KG1 (cell line): ENCODE results near the gene ZMYND8.
"Not testable (repeated sequence)": the region's sequence is repeated elsewhere in the genome, so short reads cannot be mapped to it uniquely, and the experiment has no call there.

ENCODE experiments used
- DNase-seq: peaks from one replicate; lab custom pipeline; 2025; lab: John Stamatoyannopoulos, UW

ZMYND8 gene

DNA sequence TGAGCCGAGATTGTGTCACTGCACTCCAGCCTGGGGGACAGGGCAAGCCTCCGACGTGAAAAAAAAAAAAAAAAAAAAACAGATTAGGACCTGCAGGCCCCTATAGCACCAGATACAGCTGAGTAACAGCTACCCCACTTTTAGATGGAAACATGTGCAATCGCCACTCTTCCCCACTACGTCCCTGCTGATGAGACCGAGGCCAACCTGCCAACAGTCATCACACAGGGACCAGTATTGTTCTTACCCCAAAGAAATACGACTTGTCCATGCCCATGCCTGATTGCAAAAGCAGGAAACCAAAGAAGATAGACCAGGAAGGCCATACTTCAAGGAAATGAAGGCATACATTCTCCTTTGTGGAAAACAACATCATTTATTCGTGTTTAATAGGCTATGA lies 45.8 kb downstream of the ZMYND8 start:
- DNase-seq: no peak

DNA sequence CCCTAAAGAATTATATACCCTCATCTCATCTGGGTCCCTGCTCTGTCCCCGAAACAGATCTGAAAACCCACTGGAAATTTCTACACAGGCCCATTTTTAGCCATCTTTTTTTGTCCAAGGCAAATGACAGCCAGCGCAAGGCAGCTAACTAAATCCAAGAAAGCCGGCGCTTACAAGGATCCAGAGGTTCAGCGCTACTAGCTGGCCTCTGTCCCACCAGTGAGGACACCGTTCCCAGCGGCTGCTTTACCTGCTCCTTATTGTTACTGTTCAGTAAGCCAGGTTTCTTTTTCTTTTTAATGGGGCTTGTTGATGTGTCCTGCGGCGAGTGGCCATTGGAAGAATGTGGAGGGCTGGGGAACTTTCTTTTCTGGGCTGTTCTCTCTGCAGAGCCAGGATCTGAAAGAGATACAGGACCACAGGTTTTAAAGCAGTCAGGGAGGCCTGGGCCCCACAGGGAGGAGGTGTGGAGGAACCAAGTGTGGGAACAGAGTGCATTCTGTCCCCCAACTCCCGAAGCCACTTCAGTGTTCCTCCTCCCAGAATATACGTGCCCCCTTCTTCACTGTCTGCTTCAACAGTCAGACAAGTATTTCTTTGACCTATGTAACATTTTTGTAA lies 46.6 kb downstream of the ZMYND8 start:
- no peak for DNase-seq

DNA sequence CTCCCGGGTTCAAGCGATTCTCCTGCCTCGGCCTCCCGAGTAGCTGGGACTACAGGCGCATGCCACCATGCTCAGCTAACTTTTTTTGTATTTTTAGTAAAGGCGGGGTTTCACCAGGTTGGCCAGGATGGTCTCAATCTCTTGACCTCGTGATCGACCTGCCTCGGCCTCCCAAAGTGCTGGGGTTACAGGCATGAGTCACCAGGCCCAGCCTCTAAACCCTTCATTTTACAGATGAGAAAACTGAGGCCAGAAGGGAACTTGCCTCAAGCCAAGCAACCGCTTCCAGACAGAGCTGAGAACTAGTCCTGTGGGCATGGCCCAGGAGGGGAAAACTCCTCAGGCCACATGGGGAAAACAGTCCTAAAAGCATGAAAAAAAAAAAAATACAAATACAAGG lies 47.1 kb downstream of the ZMYND8 start:
- no peak for DNase-seq

DNA sequence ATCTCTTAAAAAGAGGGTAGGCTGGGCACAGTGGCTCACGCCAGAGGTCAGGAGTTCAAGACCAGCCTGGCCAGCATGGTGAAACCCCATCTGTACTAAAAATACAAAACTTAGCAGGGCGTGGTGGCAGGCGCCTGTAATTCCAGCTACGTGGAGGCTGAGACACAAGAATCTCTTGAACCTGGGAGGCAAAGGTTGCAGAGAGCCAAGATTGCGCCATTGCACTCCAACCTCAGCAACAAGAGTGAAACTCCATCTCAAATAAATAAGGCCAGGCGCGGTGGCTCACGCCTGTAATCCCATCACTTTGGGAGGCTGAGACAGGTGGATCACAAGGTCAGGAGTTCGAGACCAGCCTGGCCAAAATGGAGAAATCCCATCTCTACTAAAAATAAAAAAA lies 48.9 kb downstream of the ZMYND8 start:
- DNase-seq: not testable (repeated sequence)

DNA sequence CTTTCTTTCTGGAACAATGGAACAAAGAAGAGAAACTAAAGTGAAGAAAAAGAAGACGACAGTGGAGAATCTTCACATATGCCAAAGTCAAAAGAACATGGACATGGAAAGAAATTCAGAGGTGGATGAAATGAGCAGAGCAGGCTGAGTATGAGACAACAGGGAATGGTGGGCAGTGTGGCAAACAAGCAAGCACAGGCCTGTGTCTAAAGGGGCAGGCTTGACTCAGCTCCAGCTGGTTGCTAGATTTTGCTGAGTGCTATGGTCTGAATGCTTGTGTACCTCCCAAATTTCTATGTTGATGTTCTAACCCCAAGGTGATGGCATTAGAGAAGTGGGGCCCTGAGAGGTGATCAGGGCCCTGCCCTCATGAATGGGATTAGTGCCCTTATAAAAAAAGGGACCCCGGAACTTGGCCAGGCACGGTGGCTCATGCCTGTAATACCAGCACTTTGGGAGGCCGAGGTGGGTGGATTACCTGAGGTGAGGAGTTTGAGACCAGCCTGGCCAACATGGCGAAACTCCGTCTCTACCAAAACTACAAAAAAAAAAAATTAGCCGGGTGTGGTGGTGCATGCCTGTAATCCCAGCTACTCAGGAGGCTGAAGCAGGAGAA lies 49.6 kb downstream of the ZMYND8 start:
- DNase-seq: no peak

DNA sequence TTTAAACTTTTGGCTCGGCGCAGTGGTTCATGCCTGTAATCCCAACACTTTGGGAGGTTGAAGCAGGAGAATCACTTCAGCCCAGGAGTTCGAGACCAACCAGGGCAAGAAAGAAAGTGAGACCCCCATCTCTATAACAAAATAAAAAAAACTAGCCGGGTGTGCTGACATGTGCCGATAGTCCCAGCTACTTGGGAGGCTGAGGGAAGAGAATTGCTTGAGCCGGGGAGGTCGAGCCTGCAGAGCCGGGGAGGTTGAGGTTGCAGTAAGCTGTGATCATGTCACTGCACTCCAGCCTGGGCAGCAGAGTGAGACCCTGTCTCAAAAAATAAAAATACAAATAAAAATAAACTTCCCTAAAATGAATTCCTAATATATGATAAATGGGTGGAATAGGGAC lies 50.4 kb downstream of the ZMYND8 start:
- no peak for DNase-seq

DNA sequence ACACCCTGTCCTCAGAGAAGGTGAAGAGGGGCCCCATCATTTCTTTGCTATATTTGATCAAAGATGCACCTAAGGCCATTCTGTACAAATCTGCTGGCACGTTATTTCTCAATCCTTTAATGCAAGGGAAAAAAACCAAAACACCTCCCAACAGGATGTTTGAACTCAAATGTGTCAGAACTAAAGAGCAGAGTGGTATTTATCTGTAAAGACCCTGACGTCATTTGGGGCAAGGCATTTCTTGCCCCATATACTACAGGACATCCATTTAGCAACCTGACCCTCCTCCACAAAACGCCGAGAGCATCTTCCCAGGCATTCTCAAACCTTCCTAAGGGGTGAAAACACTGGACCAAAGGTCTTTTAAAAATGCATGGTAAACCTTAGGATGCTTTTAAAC lies 50.8 kb downstream of the ZMYND8 start:
- DNase-seq: no peak

DNA sequence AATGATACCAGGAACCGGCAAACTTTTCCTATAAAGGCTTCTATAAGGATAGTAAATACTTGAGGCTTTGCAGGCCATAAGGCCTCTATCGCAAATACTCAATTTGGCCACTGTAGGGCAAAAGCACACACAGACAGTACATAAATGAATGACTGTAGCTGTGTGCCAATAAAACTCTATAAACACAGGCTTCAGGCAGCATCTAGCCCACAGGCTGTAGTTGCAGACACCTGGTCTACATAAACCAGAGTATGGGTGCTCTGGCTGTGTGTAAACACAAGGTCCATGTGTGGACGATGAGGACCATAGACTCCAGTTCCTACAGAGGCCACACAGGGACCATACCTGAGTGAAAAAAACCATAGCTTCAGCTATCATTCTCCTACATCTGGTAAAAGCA lies 52.2 kb downstream of the ZMYND8 start:
- no peak for DNase-seq

DNA sequence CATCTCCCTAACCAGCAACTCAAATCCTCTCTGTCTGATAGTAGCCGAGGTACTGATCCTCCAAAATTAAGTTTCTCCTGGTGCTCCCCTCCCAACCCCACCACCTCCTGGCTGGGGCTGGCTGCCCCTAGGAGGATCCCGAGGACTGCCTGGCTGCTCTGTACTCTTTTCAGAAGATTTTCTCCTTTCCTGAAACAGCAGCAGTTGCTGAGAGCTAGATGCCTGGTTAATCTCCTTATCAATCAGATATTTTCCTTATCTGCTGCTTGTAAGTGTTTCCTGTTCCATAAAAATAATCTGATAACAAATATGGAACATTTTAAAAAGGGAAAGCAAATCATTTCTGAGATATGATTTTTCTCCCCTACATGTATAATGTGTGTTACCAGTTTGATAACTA lies 52.8 kb downstream of the ZMYND8 start:
- DNase-seq: no peak

DNA sequence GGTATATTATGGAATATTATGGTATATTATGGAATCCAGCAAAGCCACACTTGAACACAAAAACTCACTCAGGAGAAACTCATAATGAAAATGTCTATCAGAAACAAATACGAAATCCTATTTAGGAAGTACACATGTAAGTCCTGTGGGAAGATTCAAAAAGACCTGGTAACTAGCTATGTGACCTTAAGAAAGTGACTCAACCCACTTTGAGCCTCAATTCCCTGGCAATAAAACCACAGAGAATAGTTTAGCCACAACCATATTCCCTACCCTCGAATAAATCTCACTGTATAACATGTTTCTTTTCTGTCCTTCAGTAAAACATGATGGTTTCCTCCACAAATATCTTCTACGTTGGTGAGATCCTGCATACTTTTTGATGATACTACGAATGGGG lies 56.4 kb downstream of the ZMYND8 start:
- no peak for DNase-seq

DNA sequence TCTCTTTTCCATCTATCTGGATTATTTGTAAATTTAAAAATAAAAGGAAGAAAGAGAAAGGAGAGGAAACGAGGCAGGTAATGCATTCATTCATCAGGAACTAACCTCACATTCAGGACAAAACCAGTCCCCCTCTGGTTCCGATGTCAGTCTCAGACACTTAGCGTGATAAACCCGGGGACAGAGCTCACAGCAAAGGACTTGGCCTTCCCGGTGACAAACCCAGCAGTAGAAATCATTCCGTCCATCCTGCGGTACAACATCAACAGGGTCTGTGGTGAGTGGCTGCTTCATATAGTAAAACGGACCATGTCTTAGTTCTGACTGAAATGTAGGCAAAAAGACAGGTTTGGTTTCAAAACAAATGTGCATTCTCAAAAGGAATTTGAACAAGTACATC lies 57.9 kb downstream of the ZMYND8 start:
- no peak for DNase-seq

DNA sequence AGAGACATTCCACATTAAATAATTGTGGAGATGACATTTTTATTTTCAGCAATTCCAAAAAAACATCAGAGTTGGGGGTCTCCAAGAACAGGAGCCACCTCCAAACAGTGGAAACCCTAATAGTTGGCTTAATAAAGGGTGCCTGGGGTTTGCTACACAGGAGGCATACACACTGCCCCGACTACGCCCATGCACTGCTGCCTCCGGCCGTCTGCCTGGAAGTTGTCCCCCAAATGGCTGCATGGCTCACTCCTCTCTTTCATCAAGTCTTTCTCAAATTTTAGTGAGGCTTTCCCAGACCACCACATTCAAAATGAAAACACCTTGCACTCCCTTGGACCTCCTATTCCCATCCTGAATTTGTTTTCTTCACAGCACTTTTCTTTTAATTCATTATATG lies 58.8 kb downstream of the ZMYND8 start:
- DNase-seq: no peak

DNA sequence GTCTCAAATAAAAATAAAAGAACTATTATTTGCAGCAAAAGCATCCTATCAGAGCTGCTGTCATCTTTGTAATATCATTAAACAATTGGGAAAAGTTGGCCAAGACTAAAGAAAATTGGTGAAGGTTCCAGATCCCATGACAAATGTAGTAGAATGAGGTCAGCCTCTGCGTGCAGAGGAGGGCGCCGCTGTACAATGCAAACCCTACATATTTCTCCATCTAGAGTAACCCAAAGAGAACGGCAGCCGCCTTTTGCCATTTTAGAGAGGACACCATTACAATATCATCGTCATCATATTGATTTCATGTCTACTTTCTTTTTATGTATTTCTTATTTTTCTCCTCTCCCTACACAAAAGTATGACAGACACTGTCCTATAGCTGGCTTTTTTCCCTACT lies 59.5 kb downstream of the ZMYND8 start:
- no peak for DNase-seq

DNA sequence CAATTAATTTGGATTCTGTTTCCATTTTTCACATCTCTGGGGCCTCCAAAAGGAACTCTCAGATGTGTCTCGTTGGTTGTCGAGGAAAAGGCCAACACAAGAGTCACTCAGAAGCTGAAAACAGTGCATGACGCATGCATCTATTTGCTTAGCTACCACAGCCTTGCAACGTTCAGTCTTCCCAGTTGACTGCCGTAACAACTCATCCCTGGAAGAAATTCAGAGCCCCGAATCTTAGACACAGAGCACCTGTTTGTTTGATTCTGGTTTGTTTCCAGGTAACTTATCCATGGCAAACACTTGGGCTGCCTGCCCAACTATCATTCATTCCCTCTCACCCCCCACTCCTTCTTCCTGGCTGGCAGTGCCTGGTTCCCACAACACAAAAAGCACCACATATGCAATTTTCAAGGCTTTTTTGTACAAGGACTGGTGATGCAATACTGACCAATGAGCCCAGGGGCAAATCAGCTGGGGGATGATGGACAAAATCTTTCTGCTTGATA lies 60.5 kb downstream of the ZMYND8 start:
- DNase-seq: no peak

DNA sequence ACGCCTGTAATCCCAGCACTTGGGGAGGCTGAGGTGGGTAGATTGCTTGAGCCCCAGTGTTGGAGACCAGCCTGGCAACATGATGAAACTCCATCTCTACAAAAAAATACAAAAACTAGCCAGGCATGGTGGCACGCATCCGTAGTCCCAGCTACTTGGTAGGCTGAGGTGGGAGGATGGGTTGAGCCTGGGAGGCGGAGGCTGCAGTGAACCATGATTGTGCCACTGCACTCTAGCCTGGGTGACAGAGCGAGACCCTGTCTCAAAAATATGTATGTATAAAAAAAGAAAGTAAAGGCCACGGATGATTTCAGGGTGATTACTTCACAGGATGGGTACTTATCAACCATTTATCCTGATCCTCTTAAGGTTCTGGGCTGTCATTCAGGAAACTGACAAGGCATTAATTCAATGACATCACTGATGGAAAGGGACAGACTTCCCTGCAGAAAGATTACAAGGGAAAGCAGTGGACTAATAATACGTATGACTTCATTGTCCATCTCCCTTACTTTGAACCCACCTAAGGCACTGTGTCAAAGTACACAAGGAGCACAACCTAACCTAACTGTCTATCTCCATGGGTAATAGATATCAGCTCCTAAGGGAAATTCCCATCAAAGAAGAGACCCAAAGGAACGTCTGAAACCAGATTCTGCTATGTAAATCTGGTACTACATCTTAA lies 61.2 kb downstream of the ZMYND8 start:
- DNase-seq: no peak

DNA sequence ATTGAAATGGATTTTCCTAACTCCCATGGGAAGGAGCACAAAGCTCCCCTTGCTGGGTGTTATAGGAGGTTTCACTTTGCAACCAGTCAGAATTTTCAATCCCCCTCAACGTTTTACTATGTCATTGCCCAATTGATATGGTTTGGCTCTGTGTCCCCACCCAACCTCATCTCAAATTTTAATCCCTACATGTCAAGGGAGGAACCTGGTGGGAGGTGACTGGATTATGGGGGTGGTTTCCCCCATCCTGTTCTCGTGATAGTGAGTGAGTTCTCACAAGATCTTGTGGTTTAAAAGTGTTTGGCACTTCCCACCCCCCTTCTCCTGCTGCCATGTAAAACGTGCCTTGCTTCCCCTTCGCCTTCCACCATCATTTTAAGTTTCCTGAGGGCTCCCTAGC lies 62.9 kb downstream of the ZMYND8 start:
- DNase-seq: no peak

DNA sequence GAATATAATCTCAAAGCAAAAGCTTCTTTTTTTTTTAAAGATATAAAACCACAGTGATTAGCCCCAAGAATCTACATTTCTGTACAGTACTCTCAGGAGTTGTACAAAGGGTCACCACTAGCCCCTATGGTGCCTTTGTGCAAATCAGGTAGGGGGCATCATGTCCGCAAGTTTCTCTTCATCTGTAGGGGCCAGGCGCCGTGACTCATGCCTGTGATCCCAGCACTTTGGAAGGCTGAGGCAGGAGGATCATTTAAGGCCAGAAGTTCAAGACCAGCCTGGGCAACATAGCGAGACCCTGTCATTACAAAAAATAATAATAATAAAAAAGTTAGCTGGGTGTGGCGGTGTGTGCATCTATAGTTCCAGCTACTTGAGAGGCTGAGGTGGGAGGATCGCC lies 63.9 kb downstream of the ZMYND8 start:
- no peak for DNase-seq

DNA sequence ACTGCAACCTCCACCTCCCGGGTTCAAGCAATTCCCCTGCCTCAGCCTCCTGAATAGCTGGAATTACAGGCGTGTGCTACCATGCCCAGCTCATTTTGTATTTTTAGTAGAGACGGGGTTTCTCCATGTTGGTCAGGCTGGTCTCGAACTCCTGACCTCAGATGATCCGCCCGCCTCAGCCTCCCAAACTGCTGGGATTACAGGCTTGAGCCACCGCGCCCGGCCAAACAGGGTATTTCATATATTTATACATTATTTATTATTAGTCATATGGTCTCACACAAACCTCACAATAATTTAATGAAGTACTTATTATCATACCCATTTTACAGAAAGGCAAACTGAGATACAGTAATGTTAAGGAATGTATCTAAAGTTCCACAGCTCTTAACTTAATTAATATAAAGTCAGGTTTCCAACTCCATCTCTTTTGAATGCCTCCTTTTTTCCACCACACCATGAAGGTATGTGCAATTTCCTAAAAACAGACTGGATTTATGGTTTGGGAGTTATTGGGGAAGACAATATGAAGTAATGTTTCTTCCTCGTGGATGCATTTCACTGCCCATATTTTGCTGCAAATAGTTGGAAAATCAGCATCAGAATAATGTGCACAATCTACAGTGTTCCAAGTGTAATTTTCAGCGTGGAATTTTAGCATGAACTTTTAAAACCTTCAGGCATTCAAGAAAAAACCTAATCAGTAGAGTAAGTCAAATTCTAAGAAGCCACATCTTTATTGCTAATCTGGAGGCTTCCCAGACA lies 65.7 kb downstream of the ZMYND8 start:
- no peak for DNase-seq

DNA sequence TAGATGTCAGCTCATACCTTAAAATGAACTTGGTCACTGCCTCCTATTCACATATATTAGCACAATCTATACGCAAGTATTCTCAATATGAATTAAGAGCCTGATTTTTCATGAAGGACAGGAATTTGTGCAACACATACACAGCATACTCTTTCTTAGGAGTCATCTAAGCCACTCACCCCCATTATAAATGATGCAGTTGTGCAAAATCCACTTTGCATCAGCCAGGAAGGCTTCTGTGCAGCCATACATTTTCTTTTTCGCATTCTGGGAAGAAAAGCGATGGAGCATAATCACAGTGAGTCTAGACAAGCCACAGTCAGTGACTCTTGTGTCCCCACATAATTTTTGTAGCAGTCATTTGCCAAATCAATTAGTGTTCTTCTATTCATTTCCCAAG lies 66.5 kb downstream of the ZMYND8 start:
- DNase-seq: no peak

DNA sequence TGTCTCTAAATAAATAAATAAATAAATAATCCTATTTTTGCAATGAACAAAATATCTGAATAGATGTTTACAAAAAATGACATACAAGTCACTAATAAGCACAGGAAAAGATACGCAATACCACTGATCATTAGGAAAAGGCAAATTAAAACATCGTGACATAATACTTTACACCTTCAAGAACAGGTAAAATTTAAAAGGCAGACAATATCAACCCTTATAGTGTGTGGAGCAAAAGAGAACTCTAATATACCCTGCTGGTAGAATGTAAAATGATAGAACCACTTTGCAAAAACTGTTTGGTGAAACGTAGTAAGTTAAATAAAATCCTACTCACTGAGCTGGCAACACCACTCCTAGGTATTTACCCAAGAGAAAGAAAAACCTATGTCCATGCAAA lies 67.4 kb downstream of the ZMYND8 start:
- DNase-seq: no peak

DNA sequence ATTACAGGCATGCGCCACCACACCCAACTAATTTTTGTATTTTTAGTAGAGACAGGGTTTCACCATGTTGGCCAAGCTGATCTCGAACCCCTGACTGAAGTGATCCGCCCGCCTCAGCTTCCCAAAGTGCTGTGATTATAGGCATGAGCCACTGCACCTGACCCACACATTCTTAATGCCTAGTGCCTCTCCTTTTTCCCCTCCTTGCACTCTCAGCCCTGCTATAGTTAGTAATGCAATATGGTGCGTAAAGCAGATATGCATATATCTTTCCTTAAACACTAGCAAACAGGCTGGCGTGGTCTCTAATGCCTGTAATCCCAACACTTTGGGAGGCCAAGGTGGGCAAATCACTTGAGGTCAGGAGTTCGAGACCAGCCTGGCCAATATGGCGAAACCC lies 68.0 kb downstream of the ZMYND8 start:
- DNase-seq: not testable (repeated sequence)

DNA sequence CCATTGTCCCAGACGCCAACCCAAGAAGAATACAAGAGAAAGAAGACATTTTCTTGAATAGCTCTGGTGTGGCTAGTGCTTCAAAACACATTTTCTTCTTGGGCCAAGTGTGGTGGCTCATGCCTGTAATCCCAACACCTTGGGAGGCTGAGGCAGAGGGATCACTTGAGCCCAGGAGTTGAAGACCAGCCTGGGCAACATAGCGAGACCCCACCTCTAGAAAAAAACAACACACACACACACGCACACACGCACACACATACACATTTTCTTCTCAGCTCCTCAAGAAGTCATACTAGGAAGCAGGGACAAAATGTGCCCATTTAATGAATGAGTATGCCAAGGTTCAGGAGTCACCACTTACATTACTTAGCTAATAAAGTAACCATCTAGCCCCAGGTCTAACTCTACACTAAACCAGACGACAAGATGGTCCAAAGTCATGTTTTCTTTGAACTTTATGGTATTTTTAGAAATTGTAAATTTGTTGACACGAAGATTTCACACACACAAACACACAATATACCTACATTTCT lies 68.8 kb downstream of the ZMYND8 start:
- DNase-seq: no peak

DNA sequence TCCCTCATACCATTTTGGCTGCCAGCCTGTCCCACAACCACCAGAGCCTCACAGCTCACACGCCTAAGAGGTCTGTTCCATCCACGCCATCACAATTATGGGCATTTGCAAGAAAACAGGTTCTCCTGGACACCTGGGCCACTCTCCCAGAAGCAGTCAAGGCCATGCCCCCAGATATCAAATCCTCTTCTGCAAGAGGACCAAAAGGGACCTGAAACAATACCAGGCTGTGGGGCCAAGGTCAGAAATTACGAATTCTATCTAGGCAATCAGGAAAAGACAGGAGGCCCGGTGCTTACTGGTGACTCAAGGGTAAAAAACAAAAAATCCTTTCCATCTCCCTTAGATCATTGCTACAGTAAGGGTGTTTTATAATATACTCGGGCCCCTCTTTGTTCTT lies 69.8 kb downstream of the ZMYND8 start:
- no peak for DNase-seq
